Measurements from ENCODE around the gene RPRD1B.
A peak's percentile ranks its signal among the peaks of the same experiment; 100 is the strongest.

RPRD1B gene

DNA sequence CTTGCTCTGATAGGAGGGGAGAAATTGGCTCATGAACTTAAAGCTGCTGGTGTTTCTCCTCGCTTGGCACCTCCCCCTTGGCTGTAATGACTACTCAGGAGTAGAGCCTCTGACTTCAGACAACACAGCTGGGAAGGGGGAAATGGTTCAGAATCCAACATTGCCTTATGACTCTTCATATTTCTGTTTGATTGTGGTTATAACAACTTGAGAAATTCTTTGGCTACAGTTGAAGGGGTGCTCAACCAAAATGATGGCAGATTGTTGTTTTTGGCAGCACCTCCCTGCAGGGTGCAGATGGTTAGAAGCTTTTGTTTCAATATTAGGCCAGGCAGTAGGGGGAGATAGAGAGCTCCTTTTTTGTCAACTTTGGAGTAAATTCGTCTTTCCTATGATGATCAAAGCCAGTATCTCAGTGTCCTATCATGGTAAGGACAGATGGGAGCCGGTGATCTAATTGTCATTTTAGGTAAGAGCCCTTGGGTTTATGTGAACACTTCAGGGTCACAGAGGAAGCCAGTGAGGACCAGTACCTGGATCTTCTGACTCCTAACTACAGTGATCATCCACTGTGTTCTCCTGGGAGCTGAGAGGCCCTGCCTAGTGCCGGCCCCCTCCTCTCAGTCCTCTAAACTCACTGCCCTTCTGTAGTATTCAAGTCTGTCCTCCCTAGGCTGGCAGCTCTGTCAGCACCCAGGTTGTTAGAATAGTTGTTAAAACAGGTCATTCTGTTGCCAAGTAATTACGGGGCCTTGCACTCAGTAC is 39.9 kb downstream of the RPRD1B start:
- H3K4me2 ChIP-seq (ENCODE audit: insufficient read depth, low read length) = no peak overlapping the region

DNA sequence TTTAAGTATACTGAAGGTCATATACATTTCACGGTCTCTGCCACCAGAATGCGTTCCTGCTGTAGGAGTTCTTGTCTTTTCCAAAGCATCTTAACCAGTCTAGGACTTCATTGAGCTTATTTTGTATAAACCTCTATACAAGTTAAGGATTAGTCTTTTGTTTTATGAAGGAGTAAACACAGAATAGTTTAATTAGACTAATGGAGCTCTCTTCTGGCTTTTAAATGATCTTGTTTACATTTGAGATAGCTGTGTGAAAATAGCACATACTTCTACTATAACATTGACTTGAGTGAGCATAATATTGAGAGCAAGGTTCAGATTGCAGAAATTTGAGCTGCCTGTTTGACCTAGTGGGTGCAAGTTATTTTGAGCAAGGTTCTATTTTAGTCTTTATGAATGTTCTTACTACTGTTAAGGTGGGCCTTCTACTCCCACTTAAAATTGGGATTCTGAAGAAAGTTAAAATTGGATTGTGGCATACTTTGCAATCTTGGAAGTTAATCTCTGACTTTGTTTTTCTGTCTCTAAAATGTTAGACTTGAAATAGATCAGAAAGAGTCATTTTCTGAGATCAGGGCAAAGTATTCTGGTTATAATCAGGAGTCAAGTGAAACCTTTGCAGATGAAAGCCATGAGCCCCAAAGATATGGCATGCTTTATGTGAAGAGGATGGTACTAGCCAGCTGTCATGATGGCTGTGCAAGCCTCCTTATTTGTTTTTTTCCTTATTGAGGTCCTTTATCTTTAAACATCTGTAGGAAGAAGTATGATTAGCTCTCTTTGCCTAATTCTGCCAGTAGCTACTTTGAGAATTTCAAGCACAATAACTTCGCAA is 41.8 kb downstream of the RPRD1B start:
- Histone ChIP-seq H3K27me3 (ENCODE audit: insufficient read depth, low read length, poor library complexity) (no peaks in the 10 kb centered on the region), H3K36me3 (ENCODE audit: insufficient read depth, low read length) (peaks cover 84% of the 10 kb centered on the region), H3K79me2 (ENCODE audit: insufficient read depth, low read length) (peaks cover 33% of the 10 kb centered on the region), H3K4me2 (ENCODE audit: insufficient read depth, low read length) (no peak overlapping the region), H3K4me3 (ENCODE audit: low read depth in 1 of 2, low read length in 2 of 2) (no peak overlapping the region), H4K20me1 (ENCODE audit: insufficient read depth, low read length) (peaks cover 10% of the 10 kb centered on the region; the same call in 1 of the 2 replicates), H3K4me1 (ENCODE audit: insufficient read depth, low read length) (no peaks in the 10 kb centered on the region), H3K9me3 (ENCODE audit: insufficient read depth, low read length, severe bottlenecking) (no peaks in the 10 kb centered on the region), H3K9ac (ENCODE audit: low read depth, low read length) (no peak overlapping the region), H3K27ac (ENCODE audit: low read length) (no peak overlapping the region), H2AFZ (ENCODE audit: low read depth, low read length) (no peak overlapping the region)
- no peak for ATAC-seq (ENCODE audit: insufficient read depth, low read depth)
- TF ChIP-seq EZH2 (IDR thresholded peaks at IDR 0.05; ENCODE audit: borderline replicate concordance, low read depth, low read length, severe bottlenecking) = no peak
- no peak for DNase-seq

More for the DNA sequence above, 39.9 kb downstream of the RPRD1B start:
- DNase-seq (peak; percentile 32), ATAC-seq (ENCODE audit: insufficient read depth, low read depth) (peak; percentile 78)
- Histone ChIP-seq H3K4me3 (ENCODE audit: low read depth in 1 of 2, low read length in 2 of 2) (no peak overlapping the region), H3K4me1 (ENCODE audit: insufficient read depth, low read length) (no peaks in the 10 kb centered on the region), H3K9ac (ENCODE audit: low read depth, low read length) (no peak overlapping the region), H2AFZ (ENCODE audit: low read depth, low read length) (no peak overlapping the region), H3K79me2 (ENCODE audit: insufficient read depth, low read length) (peaks cover 16% of the 10 kb centered on the region; the same call in 1 of the 2 replicates), H3K27me3 (ENCODE audit: insufficient read depth, low read length, poor library complexity) (no peaks in the 10 kb centered on the region), H3K9me3 (ENCODE audit: insufficient read depth, low read length, severe bottlenecking) (no peaks in the 10 kb centered on the region), H3K36me3 (ENCODE audit: insufficient read depth, low read length) (peaks cover 87% of the 10 kb centered on the region), H3K27ac (ENCODE audit: low read length) (no peak overlapping the region), H4K20me1 (ENCODE audit: insufficient read depth, low read length) (peaks cover 5% of the 10 kb centered on the region; the same call in 1 of the 2 replicates)
- TF ChIP-seq, protein P1, sequence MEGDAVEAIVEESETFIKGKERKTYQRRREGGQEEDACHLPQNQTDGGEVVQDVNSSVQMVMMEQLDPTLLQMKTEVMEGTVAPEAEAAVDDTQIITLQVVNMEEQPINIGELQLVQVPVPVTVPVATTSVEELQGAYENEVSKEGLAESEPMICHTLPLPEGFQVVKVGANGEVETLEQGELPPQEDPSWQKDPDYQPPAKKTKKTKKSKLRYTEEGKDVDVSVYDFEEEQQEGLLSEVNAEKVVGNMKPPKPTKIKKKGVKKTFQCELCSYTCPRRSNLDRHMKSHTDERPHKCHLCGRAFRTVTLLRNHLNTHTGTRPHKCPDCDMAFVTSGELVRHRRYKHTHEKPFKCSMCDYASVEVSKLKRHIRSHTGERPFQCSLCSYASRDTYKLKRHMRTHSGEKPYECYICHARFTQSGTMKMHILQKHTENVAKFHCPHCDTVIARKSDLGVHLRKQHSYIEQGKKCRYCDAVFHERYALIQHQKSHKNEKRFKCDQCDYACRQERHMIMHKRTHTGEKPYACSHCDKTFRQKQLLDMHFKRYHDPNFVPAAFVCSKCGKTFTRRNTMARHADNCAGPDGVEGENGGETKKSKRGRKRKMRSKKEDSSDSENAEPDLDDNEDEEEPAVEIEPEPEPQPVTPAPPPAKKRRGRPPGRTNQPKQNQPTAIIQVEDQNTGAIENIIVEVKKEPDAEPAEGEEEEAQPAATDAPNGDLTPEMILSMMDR (IDR thresholded peaks at IDR 0.05; ENCODE audit: borderline replicate concordance, extremely low read depth, low read length, poor library complexity, severe bottlenecking) = peak; percentile 75
- no peak for TF ChIP-seq EZH2 (IDR thresholded peaks at IDR 0.05; ENCODE audit: borderline replicate concordance, low read depth, low read length, severe bottlenecking)

DNA sequence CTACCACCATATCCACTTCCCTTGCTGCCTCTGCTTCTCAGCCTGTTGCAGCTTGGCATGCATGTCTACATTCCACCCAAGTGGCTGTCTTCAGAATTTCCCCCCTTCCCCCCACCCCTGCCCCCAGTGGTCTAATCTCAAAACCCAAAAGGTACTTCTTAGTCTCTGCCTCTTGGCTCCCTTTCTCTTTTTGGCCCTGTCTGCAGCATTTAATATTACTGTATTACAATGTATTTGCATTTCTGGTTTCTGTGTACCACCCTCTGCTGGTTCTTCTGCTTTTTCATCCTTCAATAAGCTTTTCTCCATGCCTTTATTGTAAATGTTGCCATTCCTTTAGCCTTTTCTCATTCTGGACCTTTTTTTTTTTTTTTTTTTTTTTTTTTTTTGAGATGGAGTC is 43.0 kb downstream of the RPRD1B start:
- Histone ChIP-seq H4K20me1 (ENCODE audit: insufficient read depth, low read length) (peaks cover 16% of the 10 kb centered on the region; the same call in 1 of the 2 replicates), H3K27ac (ENCODE audit: low read length) (no peak overlapping the region), H3K4me2 (ENCODE audit: insufficient read depth, low read length) (no peak overlapping the region), H3K79me2 (ENCODE audit: insufficient read depth, low read length) (peaks cover 43% of the 10 kb centered on the region), H2AFZ (ENCODE audit: low read depth, low read length) (no peak overlapping the region), H3K27me3 (ENCODE audit: insufficient read depth, low read length, poor library complexity) (no peaks in the 10 kb centered on the region), H3K36me3 (ENCODE audit: insufficient read depth, low read length) (peaks cover 84% of the 10 kb centered on the region), H3K9ac (ENCODE audit: low read depth, low read length) (no peak overlapping the region), H3K4me1 (ENCODE audit: insufficient read depth, low read length) (no peaks in the 10 kb centered on the region), H3K4me3 (ENCODE audit: low read depth in 1 of 2, low read length in 2 of 2) (no peak overlapping the region), H3K9me3 (ENCODE audit: insufficient read depth, low read length, severe bottlenecking) (no peaks in the 10 kb centered on the region)
- no peak for DNase-seq
- TF ChIP-seq, protein P1 (IDR thresholded peaks at IDR 0.05; ENCODE audit: borderline replicate concordance, extremely low read depth, low read length, poor library complexity, severe bottlenecking) = no peak
- TF ChIP-seq EZH2 (IDR thresholded peaks at IDR 0.05; ENCODE audit: borderline replicate concordance, low read depth, low read length, severe bottlenecking) = no peak
- no peak for ATAC-seq (ENCODE audit: insufficient read depth, low read depth)

DNA sequence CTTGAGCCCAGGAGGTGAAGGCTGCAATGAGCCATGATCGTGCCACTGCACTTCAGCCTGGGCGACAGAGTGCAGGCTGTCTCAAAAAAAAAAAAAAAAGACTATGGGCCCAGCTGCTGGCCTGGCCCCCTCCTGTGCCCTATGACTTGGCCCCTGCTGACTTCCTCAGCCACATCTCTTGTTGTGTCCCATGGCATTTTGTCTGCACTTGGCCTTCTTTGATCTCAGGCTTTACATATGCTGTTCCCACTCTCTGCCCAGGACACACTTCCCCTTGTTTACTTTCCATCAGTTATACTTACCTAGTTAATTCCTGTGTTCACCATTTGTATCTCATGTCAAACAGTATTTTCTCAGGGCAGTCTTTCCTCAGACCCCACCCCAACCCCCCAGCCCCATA is 44.5 kb downstream of the RPRD1B start:
- peaks cover 16% of the 10 kb centered on the region; the same call in 1 of the 2 replicates for H4K20me1 ChIP-seq (ENCODE audit: insufficient read depth, low read length)
- H3K4me1 ChIP-seq (ENCODE audit: insufficient read depth, low read length) = no peaks in the 10 kb centered on the region
- DNase-seq (no peak), ATAC-seq (ENCODE audit: insufficient read depth, low read depth) (no peak)
- H3K27ac ChIP-seq (ENCODE audit: low read length) = no peak overlapping the region
- no peak overlapping the region for H3K4me2 ChIP-seq (ENCODE audit: insufficient read depth, low read length)
- H3K9me3 ChIP-seq (ENCODE audit: insufficient read depth, low read length, severe bottlenecking) = no peaks in the 10 kb centered on the region
- no peak overlapping the region for H3K4me3 ChIP-seq (ENCODE audit: low read depth in 1 of 2, low read length in 2 of 2)
- peaks cover 45% of the 10 kb centered on the region for H3K79me2 ChIP-seq (ENCODE audit: insufficient read depth, low read length)
- H3K27me3 ChIP-seq (ENCODE audit: insufficient read depth, low read length, poor library complexity) = no peaks in the 10 kb centered on the region
- H3K9ac ChIP-seq (ENCODE audit: low read depth, low read length) = no peak overlapping the region
- TF ChIP-seq, protein P1 (IDR thresholded peaks at IDR 0.05; ENCODE audit: borderline replicate concordance, extremely low read depth, low read length, poor library complexity, severe bottlenecking) = no peak
- H3K36me3 ChIP-seq (ENCODE audit: insufficient read depth, low read length) = peaks cover 79% of the 10 kb centered on the region
- H2AFZ ChIP-seq (ENCODE audit: low read depth, low read length) = no peak overlapping the region

All from DND-41 (cell line).